Right kidney (tissue), 1 donor: ENCODE data around the gene USP35.
A peak's percentile ranks its signal among the peaks of the same experiment; 100 is the strongest.
"Not testable (repeated sequence)": the region's sequence is repeated elsewhere in the genome, so short reads cannot be mapped to it uniquely, and the experiment has no call there.

Experiments
- DNase-seq: peaks from one replicate; pipeline ENCODE4 v3.0.0-alpha.2; 2016

USP35 gene

GRCh38 chr11:78168539-78169477, 19.9 kb upstream of the USP35 start:
- no peak for DNase-seq

- DNase-seq: no peak
These were observed 18.3 kb upstream of the USP35 start for GRCh38 chr11:78170413-78170812.

- DNase-seq: no peak
These were observed 17.7 kb upstream of the USP35 start for GRCh38 chr11:78170874-78171549.

- no peak for DNase-seq
These were observed 16.8 kb upstream of the USP35 start for GRCh38 chr11:78171951-78172350.

DNA sequence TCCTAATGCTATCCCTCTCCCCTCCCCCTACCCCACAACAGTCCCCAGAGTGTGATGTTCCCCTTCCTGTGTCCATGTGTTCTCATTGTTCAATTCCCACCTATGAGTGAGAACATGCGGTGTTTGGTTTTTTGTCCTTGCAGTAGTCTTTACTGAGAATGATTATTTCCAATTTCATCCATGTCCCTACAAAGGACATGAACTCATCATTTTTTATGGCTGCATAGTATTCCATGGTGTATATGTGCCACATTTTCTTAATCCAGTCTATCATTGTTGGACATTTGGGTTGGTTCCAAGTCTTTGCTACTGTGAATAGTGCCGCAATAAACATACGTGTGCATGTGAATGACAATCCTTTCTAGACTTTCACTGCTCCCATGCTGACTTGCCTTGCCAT, 12.9 kb upstream of the USP35 start:
- not testable (repeated sequence) for DNase-seq

GRCh38 chr11:78176605-78177141, 12.0 kb upstream of the USP35 start:
- no peak for DNase-seq

GRCh38 chr11:78177216-78177615, 11.5 kb upstream of the USP35 start:
- DNase-seq: no peak

- DNase-seq: no peak
These were observed 9.2 kb upstream of the USP35 start for GRCh38 chr11:78179459-78180071.

DNA sequence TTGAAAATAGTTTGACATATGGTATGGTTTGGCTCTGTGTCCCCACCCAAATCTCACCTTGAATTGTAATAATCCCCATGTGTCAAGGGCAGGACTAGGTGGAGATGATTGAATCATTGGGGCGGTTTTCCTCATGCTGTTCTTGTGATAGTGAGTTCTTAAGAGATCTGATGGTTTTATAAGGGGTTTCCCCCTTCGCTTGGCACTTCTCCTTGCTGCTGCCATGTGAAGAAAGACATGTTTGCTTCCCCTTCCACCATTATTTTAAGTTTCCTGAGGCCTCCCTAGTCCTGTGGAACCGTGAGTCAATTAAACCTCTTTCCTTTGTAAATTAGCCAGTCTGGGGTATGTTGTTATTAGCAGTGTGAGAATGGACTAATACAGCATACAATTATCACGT, 8.0 kb upstream of the USP35 start:
- no peak for DNase-seq

DNA sequence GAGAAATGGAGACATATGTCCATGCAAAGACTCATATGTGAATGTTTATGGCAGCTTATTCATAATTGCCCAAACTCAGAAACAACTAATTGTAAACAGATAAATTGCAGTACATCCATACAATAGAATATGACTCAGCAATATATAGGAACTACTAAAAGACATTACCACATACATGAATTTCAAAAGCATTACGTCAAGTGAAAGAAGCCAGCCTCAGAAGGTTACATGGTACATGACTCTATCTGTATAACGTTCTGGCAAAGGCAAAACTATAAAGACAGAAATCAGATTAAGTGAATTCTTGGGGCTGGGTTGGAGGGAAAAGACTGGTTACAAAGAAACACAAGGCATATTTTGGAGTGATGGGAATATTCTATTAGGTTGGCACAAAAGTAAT, 7.5 kb upstream of the USP35 start:
- no peak for DNase-seq

DNA sequence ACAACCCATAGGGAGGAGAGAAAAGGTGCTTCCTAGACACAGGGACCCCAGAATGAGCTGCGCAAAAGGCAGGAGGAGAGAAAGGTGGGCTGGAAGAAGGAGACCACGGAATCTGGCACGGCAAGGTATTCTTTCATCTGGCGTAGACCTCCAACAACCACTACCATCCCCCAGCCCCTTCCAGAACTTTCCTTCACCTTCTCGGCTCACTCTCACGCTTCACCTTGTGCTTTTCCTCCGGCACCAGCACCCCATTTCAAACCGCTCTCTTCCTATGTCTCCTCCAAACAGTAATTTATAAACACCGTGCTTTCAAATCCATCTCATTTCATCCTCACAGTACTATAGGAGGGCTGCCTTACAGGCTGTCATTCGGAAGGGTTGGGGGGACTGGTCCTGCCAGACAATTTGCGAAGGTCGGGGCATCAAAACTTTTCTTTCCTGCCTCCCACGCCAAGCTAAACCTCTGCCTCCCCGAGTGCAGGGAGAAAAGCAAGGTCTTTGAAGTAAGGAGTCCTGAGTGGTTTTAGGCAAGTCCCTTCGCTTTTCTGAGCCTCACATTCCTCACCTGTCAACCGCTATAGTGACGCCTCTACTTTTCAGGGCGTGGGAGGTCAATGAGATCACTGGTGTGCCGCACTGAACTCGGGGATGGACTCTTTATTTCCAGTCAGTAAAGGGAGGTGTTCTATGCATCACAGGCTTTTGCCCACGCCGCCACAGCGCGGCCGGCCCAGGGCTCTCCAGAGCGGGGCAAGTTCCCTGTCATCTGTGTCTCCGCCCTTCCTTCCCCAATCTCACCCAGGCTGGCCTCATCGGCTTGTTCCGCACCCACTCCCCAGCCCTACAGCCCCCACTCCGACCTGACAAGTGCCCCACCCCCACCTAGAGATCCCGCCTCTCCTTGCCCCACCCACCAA, 1.1 kb upstream of the USP35 start:
- DNase-seq: peak; percentile 59

DNA sequence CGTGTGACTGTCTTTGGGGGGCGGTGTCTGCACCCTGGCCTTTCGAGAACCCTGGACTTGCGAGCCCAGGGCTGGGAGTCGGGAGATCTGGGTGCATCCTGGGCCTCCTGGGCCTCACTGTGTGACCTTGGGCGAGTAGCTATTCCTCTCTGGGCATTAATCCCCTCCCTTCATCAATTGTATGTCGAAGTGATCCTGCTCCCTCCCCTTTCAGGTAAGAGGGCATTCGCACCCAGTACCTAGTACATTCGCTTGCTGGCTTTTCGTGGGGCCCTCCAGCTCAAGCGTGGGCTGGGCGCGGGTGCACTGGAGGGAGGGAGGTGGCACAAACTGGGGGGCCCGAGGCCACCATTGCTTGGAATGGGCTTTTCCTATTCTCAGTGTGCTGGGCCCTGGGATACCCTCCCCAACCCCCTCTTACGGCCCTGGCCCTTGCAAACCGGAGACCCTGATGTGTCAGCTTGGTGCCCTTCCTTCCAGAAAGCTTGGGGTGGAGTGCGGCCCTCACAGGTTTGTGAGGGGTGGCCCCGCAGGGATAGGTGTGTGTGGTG, 530 bp downstream of the USP35 start:
- no peak for DNase-seq

- DNase-seq: no peak
These were observed 1.1 kb downstream of the USP35 start for GRCh38 chr11:78189851-78190250.

DNA sequence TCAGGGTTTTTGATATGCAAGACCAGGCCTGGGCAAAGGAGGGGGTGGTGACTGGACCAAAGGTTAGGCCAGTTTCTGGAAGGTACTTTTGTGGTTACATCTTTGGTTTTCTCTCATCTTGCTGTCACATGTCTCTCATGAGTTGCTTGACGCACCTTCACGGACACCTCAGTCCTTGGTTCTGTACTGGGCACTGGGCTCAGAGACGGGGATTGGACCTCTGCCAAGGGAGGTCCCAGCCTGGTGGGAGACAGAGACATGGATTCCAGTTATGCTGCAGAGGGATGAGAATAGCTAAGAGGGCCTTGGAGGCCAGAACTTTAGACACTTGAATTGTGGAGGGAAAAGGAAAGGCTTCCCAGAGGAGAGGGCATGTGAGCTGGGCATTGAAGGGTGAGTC, 1.7 kb downstream of the USP35 start:
- DNase-seq: no peak

DNA sequence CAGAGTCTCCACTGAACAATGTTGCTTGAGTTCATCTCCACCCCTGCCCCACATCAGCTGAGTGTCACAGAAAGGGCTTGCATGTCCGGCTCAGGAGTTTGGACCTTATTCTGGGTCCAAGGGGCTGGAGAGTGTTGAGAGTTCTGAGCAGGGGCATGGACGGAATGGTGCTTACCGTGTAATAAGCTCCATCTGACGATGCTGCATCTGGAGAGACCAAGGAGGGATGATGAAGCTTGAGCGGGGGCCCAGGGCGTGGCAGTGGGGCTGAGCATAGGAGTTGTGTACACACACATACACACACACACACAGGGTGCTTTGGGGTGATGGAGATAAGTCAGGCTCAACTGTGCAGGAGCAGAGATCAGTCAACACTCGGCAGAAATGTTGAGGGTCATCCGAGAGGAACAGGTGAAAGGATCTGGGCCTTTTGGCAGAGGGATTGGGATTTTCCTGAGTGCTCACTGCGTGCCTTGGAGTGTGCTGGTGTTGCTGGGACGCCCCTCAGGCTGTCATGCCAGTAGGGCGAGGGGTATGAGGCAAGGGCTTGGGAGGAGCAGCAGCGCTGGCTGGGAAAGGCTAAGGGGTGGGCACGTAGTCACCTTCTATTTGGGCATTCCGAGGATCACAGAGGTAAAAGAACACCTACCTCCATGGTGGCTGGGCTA, 2.3 kb downstream of the USP35 start:
- no peak for DNase-seq

DNA sequence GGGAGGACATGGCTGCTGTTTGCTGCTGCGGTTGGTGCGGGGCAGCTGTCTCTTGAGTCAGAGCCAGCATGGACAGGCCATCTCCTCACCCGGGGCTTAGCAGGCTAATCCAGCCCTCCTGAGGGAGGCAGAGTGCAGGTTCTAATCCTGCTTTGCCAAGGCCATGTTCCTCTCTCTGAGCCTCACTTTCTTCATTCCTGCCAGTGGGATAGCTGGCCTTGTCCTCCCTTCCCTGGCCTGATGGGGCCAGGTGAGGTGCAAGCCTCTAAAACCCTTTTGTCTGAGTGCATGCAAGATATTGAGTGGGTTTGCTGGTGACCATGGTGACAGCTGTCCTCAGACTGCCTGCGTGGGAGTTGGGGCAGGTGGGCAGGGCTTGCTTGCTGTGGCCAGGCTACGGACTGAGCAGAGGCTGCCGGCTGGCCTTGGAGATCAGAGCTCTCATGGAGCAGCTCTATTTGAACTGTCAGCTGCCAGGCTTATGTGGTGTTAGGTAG, 3.6 kb downstream of the USP35 start:
- DNase-seq: no peak

DNA sequence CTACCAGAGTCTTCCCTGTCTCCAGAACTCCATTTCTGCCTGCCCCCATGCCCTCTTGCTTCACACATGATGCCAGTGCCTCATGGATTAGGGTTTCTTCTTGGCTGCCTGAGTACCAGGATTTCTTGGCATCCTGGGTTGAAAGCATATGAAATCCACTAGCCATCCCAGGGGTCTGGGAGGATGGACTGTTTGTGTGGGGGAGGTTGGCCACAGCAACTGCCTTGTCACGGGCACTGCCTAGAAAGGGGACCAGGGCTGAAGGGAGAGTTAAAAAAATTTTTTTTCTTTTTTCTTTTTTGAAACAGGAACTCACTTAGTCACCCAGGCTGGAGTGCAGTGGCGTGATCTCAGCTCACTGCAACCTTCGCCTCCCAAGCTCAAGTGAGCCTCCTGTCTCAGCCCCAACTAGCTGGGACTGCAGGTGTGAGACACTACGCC, 4.2 kb downstream of the USP35 start:
- DNase-seq: no peak

DNA sequence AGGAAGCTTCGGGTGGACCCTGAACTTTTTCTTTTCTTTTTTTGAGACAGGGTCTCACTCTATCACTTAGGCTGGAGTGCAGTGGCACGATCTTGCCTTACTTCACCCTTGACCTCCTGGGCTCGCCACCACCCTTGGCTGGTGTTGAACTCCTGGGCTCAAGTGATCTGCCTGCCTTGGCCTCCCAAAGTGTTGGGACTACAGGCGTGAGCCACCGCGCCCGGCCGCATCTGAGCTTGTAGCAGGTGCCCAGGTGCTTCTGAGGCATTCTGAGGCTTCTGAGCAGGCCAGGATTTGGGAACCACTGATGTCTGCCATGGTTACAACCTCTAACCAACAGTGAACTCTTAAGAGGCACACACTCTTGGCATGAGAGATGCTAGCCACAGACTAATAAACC, 5.1 kb downstream of the USP35 start:
- DNase-seq: no peak

DNA sequence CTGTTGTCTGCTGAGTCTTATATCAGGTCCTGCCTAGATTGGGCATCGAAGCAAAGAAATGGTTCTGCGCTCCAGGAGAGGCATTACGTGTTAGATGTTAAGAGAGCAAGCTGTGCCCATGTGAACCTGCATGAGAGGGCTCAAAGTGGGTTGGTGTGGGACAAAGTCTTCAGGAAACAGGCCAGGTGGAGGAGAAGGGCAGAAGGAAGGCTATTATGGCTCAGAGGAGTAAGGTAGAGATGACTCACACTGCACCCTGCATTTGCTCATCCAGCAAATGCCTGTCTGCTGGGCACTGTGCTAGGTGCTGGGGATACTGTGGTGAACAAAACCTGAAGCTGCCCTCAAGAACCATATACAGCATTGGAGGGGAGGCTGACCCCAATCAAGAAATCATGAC, 5.8 kb downstream of the USP35 start:
- DNase-seq: no peak

- peak; percentile 54 for DNase-seq
These were observed 7.3 kb downstream of the USP35 start for GRCh38 chr11:78195917-78196560.
